A549 treated with Mapracorat at 1 μM for 4 hours (cell line): ENCODE results near the gene C6orf15. TPM values are rescaled to one million over a fixed set of nuclear protein-coding genes. Genes with fewer than 3 reads are reported as not detected.

ENCODE experiments used
- total RNA-seq: library from RNA; stranded (reverse); fragments of 200-300 nt; extraction: Qiagen RNA extraction; gene quantifications from 5 replicates; pipeline ENCODE4 v1.2.3, GENCODE V29; 2022

C6orf15 gene
- not detected in 5 replicates for total RNA-seq

DNA sequence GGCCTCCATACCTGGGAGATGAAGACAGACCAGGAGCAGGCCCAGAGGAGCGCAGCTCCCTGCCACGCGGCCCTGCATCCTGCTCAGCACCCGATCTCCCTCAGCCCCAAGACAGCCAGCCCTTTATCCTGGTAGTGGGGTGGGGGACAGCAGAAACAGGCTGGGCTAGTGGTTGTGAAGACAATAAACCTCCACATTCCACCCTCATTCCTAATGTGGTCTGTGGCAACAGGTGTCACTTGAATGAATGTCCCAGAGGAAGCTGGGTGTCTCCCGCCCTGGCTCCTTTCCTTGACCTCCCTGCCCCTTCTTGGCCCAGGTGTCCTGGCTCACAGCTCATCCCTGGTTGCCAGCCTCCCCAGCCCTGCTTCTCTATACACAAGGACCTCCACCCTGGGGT lies at the start of gene C6orf15:
Gene C6orf15, minus strand, starts transcription at position 98 of the 400 bp plus-strand sequence. Its CDS starts 20 bp downstream, at position 78.

DNA sequence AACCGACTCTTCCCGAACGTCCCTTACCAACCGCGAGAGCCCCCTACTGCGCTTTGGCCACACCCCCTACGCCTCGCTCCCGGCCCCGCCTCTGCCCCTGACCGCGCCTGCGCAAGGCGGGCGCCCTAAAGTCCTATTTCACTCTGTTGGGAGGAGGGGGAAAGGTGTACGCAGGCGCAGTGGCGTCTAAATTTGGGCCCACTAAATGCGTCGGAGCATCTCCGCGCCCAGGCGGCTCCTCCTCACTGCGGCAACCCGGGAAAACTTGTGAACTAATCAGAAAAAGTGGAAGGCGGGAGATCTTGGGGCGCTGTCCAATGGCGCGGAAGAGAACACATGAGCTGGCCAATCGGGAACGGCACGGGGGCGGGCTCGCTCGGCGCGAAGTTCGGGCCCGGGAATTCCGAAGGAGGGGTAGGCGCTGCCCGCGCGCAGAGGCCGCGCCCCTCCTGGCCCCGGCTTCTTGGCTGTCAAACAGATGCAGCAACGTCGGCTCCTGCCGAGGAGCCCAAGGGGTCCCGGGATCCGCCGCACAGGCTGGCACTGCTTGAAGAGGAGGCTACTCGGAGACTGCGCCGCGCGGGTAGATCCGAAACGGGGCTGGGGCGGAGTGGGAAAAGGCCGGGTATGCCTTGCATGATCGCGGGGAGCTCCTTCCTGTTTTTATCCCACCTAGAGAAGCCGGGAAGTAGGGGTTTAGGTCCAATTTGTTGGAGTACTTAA lies 45.9 kb upstream of the C6orf15 start, which contains the start of gene TCF19:
Gene TCF19, plus strand, starts transcription at position 450 of the 723 bp plus-strand sequence. CDS start 881 bp downstream, outside the sequence.

DNA sequence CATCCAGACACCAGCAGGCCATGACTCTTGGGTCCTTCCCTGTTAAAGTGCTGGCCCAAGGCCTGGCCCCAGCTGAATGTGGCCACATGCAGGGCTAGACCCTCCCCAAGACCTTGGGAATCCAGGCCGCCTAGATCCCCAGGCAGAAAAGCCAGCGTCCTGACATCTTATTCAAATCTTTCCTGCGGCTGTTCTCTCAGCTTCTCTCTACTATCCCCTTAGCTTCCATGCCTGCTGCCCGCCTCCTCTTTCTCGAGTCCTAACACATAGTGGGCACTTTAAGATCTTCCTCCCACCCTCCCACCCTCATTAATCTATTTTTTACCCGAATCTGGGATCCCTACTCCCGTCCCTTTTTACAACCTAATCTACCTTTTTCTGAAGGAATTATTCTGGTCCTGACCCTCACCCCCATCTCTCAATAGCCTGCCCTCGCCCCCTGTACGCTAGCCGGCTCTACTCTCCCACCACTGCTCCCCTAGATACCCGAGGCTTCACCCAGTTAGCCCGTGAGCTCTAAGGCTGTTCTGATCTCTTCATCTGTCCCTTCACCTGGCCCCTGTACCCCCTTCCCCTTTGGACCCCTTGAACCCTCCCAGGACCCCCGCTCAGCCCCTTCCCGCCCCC lies 45.3 kb upstream of the C6orf15 start, which contains the start of gene CCHCR1:
Gene CCHCR1, minus strand, starts transcription at position 290 of the 627 bp plus-strand sequence. Its CDS starts 202 bp downstream, at position 88.

DNA sequence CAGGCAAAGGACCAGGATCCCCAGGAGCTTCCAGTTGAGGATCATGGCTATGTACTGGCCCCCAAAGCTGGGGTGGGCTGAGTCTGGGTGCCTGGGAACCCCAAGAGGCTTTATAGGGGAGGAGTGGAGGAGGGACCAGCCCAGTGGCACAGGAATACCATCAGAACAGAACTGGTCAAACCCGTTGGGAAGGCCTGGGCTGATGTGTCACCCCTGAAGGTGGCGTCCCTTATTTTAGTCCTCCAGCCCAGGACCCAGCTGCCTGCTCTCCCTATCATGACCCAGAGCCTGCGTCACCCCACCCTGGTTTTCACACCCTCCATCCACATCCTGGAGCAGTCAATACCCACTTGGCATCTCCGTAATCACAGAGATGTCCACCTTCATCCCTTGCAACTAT lies 26.6 kb upstream of the C6orf15 start, which contains the start of gene PSORS1C2:
Gene PSORS1C2, minus strand, starts transcription at position 85 of the 400 bp plus-strand sequence. Its CDS starts 40 bp downstream, at position 45.

DNA sequence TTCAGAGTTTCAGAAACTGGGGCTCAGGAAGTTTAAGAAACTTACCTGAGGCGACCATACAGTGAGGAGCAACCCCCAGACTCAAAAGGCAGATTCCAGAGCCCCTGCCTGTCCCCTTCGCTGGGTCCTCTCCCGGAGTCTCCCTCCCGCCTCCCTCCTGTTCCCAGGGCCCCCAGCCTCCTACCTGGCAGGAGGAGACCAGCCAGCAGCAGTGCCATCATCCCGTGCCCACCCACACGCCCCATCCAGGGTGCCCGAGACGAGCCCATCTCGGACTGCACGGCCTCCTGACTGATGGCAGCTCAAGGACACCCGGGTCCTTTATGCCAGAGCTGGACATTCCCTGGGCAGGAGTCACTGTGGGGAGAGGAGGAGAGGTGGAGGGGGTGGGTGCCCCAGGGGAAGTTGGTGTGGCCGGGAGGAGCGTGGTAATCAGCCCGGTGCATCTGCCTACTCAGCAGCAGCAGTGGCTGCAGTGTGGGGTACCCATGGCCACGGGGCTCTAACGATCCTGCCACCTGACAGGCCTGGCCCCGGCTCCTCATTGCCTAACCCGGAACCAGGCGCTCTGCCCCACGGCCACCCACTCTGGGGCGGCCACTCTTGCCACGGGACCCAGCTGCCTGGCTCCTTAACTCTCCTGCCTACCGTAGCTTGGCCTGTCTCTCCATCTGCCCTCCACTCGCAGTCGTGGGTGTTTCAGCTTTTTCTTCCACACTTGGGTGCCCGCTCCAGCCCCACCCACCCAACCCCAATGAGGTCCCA lies 8.0 kb upstream of the C6orf15 start, which contains the start of gene CDSN:
Gene CDSN, minus strand, starts transcription at position 296 of the 765 bp plus-strand sequence. Its CDS starts 27 bp downstream, at position 269.

DNA sequence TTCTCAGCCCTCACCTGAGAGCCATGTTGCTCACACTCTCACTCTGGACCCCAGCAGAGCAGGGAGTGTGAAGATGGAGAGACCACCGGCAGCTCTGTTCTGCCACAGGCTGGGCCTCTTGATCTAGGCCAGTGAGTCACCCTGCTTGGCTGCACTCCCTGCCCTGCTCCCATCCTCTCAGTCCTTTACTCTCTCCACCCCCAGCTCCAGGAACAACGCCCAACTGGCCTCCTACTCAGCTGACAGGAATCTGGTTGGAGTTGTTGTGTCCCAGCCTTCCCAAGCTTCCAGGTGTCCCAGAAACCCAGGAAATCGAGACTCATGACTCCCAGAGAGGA lies 2.1 kb upstream of the C6orf15 start, which contains the start of gene PSORS1C1:
Gene PSORS1C1, plus strand, starts transcription at position 260 of the 338 bp plus-strand sequence. CDS start 14,833 bp downstream, outside the sequence.

Other genes with a start within 250 kb of the C6orf15 start
- 51.1 to 64.4 TPM (median 58.1 TPM) in 5 replicates for gene DDR1, start 228.1 kb downstream of the C6orf15 start, total RNA-seq
- 18.1 to 21.8 TPM (median 20.4 TPM) in 5 replicates for gene GTF2H4, start 204.4 kb downstream of the C6orf15 start, total RNA-seq
- gene VARS2, start 198.3 kb downstream of the C6orf15 start, total RNA-seq = 11.3 to 16.0 TPM (median 14.6 TPM) in 5 replicates
- gene SFTA2, start 180.4 kb downstream of the C6orf15 start, total RNA-seq = 0.27 TPM in 1 of 5 replicates, not detected in the others
- gene MUCL3, start 171.6 kb downstream of the C6orf15 start, total RNA-seq = 0.08 to 0.20 TPM (median 0.12 TPM) in 5 replicates
- gene MUC21, start 128.9 kb downstream of the C6orf15 start, total RNA-seq = not detected in 5 replicates
- 0.03 TPM in 1 of 5 replicates, not detected in the others for gene MUC22, start 102.1 kb downstream of the C6orf15 start, total RNA-seq
- 4.2 to 5.7 TPM (median 4.4 TPM) in 5 replicates for gene PSORS1C1, start 2.2 kb upstream of the C6orf15 start, total RNA-seq
- gene CDSN, start 7.9 kb upstream of the C6orf15 start, total RNA-seq = 0.05 TPM in 1 of 5 replicates, not detected in the others
- gene PSORS1C2, start 26.5 kb upstream of the C6orf15 start, total RNA-seq = not detected in 5 replicates
- gene CCHCR1, start 45.2 kb upstream of the C6orf15 start, total RNA-seq = 6.2 to 7.8 TPM (median 7.3 TPM) in 5 replicates
- gene TCF19, start 46.0 kb upstream of the C6orf15 start, total RNA-seq = 13.4 to 15.6 TPM (median 14.8 TPM) in 5 replicates
- 7.2 to 14.5 TPM (median 10.3 TPM) in 5 replicates for gene POU5F1, start 58.1 kb upstream of the C6orf15 start, total RNA-seq
- 40.6 to 57.1 TPM (median 52.8 TPM) in 5 replicates for gene HLA-C, start 159.5 kb upstream of the C6orf15 start, total RNA-seq
- gene HLA-B, start 244.6 kb upstream of the C6orf15 start, total RNA-seq = 22.1 to 33.1 TPM (median 23.8 TPM) in 5 replicates